ENCODE results near the gene XPC. TPM values are rescaled to one million over a fixed set of nuclear protein-coding genes. Genes with fewer than 3 reads are reported as not detected.

Gene XPC
- polyA plus RNA-seq, 1 of the 3 experiments (the other 2 are of a cell fraction) = 50.0 TPM

GRCh38 chr3:14141144-14141543 lies 37.3 kb downstream of the XPC start:
- POLR2A ChIA-PET = interaction anchor here (0.6 to 1.1 kb wide), 2 partner anchors 17 to 76 kb away, joined by 3 to 4 read pairs; partner anchors contain the start of gene CHCHD4
- TF ChIP-seq MEF2A (IDR thresholded peaks at IDR 0.05; ENCODE audit: borderline replicate concordance, low read depth) = no peak
- TF ChIP-seq CTCF (IDR thresholded peaks at IDR 0.05) = no peak
- TF ChIP-seq CHD2 (IDR thresholded peaks at IDR 0.05; ENCODE audit: low read length, partially characterized antibody) = no peak
- no peak for TF ChIP-seq TAF1 (IDR thresholded peaks at IDR 0.05; ENCODE audit: borderline replicate concordance, low read depth, low read length)
- no peak for TF ChIP-seq GABPA (IDR thresholded peaks at IDR 0.05; ENCODE audit: low read depth)
- no peak for TF ChIP-seq TCF12 (IDR thresholded peaks at IDR 0.05)
- TF ChIP-seq USF2 (IDR thresholded peaks at IDR 0.05; ENCODE audit: borderline replicate concordance, low read depth, low read length) = no peak
- TF ChIP-seq NRF1 (IDR thresholded peaks at IDR 0.05; ENCODE audit: low read depth, low read length) = no peak
- TF ChIP-seq IRF3 (IDR thresholded peaks at IDR 0.05; ENCODE audit: low read depth, low read length) = no peak
- TF ChIP-seq RCOR1 (IDR thresholded peaks at IDR 0.05; ENCODE audit: low read length) = no peak
- TF ChIP-seq FOSL2 (IDR thresholded peaks at IDR 0.05; ENCODE audit: borderline replicate concordance, low read depth) = no peak
- TF ChIP-seq SMC3 (IDR thresholded peaks at IDR 0.05; ENCODE audit: low read depth, low read length) = no peak
- no peak for TF ChIP-seq FOXM1 (IDR thresholded peaks at IDR 0.05; ENCODE audit: low read depth)
- no peak for TF ChIP-seq MAX (IDR thresholded peaks at IDR 0.05; ENCODE audit: low read depth)
- TF ChIP-seq RFX5 (IDR thresholded peaks at IDR 0.05; ENCODE audit: low read length) = no peak
- no peak for TF ChIP-seq RXRA (IDR thresholded peaks at IDR 0.05; ENCODE audit: borderline replicate concordance, low read depth)
- Histone ChIP-seq H4K20me1 (ENCODE audit: insufficient read depth) (no peaks in the 10 kb centered on the region), H3K4me3 (ENCODE audit: low read depth in 2 of 2, low read length in 1 of 2) (no peak overlapping the region), H3F3A (replicated peaks; ENCODE audit: insufficient read depth) (peaks cover 43% of the 10 kb centered on the region), H3K9me3 (no peaks in the 10 kb centered on the region), H3K4me1 (ENCODE audit: control insufficient read depth in 1 of 2, insufficient read depth in 2 of 2, low read depth in 1 of 2, low read length in 1 of 2) (peaks cover 15 to 27% of the 10 kb centered on the region in 2 experiments), H3K36me3 (replicated peaks in 1 of 2; ENCODE audit: control insufficient read depth in 1 of 2, insufficient read depth in 2 of 2, low read length in 1 of 2) (peaks cover 13 to 69% of the 10 kb centered on the region in 2 experiments), H3K9ac (no peak overlapping the region), H3K4me2 (no peak overlapping the region), H3K27me3 (ENCODE audit: insufficient read depth) (no peaks in the 10 kb centered on the region), H3K79me2 (ENCODE audit: insufficient read depth) (no peaks in the 10 kb centered on the region; the same call in 1 of the 2 replicates), H3K27ac (ENCODE audit: low read depth in 2 of 2, low read length in 1 of 2) (peak overlapping the region in 1 of 2 experiments; percentile 100; a peak in 1 of 4 replicates), H2AFZ (ENCODE audit: low read depth) (no peak overlapping the region), H3K9me2 (no peaks in the 10 kb centered on the region)
- DNase-seq = no peak
- 92% methylated on average over 2 of the region's 2 CpGs for WGBS (ENCODE audit: low lambda C conversion rate)
- CTCF ChIA-PET = interaction anchor here (0.8 kb wide), 1 partner anchor 10 kb away, joined by 3 read pairs; no protein-coding TSS in a partner anchor

Data from SK-N-SH (cell line).